ENCODE measurements around the gene GRIN1.

GRCh38 chr9:137194909-137195308 lies 56.0 kb downstream of the GRIN1 start:
- TF ChIP-seq GATA2 (IDR thresholded peaks at IDR 0.05; ENCODE audit: low read depth, low read length) (no peak), GATA3 (IDR thresholded peaks at IDR 0.05; ENCODE audit: low read depth, low read length) (no peak)

Measured in SH-SY5Y (cell line).